GM21825 (cell line): ENCODE measurements around the gene KBTBD8.
A peak's percentile ranks its signal among the peaks of the same experiment; 100 is the strongest.

Experiments
- ATAC-seq: cut with Tn5 transposase; IDR thresholded peaks from one replicate; pipeline ENCODE4 v1.9.1; 2021; ENCODE audit warnings: mild to moderate bottlenecking, moderate library complexity; ENCODE audit not compliant: unreplicated experiment

The KBTBD8 gene

GRCh38 chr3:67031986-67032385 lies 33.9 kb downstream of the KBTBD8 start:
- ATAC-seq, result no peak

DNA sequence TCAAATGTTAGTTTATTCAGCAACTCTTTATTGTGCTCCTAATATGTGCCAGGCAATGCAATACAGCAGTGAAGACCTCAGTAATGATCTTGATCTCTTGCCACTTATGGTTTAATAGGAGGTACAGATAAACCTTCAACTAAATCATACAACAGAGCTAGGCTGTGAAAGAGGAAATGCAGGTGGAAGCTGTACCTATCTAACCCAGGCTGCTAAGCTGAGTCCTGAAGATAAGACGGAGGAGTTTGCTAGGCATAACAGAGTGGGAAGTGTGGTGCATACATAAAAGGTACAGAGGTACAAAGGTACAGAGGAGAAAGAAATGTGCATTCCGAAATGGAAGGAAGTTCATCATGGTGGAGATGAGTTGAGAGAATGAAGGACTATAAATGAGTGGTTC lies 35.0 kb downstream of the KBTBD8 start:
- no peak for ATAC-seq

DNA sequence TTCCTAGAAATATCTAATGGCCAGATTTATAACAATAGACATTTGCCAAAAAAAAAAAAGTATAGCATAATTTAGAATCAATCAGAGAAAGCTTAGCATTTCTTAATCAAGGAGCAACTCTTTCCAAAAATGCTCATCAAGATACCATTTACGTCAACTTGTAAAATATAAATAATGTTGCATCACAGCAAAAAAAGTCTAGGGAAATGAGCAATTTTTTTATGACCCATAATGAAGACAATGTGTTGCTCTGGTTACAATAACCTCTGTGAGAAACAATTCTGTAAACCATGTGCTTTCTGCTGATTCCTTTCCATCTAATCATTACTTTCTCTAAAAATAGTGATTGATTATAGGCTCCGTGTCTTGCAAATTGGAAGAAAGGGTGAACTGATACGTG lies 36.3 kb downstream of the KBTBD8 start:
- ATAC-seq, result no peak

GRCh38 chr3:67037615-67038014 lies 39.5 kb downstream of the KBTBD8 start:
- no peak for ATAC-seq

DNA sequence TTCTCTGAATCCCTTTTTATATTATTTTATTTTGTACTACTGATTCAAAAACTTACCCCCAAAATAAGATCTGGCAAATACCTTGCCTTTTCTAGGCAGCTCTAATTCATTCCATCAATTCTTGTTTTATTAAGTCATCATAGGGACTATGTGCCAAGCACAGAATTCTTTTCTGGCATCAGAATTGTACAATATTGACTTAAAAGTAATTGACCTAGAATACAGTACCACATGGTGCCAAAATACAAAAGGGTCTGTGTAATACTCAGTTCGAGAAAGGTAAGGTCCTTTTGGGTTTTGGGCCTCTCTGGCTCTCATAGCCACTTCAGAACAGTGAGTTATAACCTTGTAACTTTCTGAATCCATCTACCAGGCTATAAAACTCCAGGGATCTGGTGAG lies 46.2 kb downstream of the KBTBD8 start:
- ATAC-seq, result no peak

DNA sequence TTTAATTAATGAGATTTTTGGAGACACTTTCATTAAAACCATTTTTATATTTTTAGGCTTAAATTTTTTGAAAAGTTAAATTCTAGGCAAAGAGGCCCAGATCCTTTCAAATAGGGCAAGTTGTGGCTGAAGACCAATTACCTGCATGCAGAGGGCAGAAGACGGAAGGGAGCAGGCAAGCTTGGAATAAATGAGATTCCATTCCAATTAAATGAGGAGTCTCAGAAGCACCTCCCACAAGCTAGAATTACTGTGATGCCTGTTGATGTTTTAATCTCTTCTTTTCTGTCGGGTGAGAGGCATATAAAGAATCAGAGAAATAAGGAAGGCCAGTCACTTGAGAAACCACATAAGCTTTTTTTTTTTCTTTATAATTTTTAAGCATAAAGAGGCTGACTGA lies 46.8 kb downstream of the KBTBD8 start:
- no peak for ATAC-seq

DNA sequence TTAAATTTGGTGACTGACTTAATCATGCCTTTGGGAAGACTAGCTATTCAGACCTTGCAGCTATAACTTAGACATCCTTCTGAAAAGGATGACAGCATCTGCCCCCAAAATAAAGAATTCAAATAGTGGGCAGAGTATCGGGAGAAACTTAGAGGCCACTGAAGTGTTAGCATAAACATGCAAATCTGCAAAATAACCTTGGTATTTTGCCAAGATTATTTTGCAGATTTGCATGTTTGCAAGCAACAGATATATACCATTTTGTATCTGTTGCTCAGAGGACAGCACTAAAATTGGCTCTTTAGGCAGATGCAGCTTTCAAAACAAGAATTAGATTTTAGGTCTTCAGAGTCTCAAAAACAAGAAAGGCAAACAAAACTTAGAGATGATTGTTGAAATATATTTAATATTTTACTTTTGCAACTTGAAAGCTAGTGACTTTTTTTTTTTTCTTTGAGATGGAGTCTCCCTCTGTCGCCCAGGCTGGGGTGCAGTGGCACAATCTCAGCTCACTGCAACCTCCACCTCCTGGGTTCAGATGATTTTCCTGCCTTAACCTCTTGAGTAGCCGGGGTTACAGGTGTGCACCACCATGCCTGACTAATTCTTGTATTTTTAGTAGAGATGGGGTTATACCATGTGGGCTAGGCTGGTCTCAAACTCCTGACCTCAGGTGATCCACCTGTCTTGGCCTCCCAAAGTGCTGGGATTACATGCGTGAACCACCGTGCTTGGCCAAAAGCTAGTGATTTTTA lies 47.8 kb downstream of the KBTBD8 start:
- no peak for ATAC-seq

GRCh38 chr3:67047051-67047450 lies 48.9 kb downstream of the KBTBD8 start:
- no peak for ATAC-seq

DNA sequence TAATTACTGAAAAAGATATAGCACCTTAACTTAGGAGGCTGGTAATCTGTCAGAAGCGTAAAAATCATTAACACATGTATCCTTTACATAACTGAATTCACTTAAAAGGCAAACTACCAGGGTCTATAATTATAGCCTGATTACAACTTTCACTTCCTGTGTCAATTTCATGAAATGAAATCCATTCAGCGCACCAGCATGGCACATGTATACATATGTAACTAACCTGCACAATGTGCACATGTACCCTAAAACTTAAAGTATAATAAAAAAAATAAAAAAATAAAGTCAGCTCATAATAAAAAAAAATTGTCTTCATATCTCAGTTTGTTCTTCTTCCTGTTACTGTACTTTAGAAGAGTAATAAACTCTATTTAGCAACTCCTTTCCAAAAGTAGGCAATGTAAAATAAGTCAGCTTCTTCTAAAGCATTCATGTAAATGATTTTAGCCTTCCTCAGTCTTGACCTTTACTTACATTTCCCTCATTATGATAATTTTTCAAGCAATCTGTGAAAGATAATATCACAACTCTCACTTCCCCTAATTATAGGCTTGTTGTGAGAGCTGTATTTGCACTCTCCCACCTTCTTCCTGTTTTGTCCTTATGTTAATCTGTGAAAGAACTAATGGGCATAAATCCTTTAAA lies 50.1 kb downstream of the KBTBD8 start:
- ATAC-seq, result peak; percentile 94

DNA sequence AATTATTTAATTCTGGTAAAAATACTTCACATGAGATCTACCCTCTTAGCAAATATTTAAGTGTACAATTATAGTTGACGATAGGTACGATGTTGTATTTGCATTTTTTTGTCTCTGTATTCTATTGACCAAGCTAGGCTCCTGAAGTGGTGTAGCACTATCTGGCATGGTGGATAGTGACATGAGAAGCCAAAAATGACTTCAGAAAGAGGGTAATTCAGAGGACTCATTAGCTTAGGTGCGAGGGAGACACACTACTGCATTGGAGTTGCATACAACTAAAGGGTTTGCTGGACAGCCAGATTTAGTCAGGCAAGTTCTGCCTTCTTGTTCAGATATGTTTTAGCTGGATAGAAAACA lies 50.6 kb downstream of the KBTBD8 start:
- ATAC-seq, result peak; percentile 60

DNA sequence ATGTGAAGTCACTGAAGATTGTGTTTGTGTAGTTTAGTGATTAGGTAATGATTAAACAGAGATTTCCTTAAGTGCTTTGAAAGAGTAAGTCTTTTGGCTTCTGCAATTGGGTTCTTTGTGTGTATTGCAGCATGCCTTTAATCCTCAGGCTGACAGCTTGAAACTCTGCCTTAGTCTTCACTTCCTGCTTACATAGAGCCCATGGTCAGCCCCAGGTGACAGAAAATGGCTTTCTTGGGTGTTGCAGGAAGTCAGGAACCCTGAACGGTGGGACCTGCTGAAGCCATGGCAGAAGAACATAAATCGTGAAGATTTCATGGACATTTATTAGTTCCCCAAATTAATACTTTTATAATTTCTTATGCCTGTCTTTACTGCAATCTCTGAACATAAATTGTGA lies 61.3 kb downstream of the KBTBD8 start:
- ATAC-seq, result no peak
